GM20431 (cell line): Measurements from ENCODE around the gene PTGS1.
"Not testable (repeated sequence)": the region's sequence is repeated elsewhere in the genome, so short reads cannot be mapped to it uniquely, and the experiment has no call there.

ENCODE experiments used
- in situ Hi-C: fragments of 300-500 bp; cut with MseI, MboI; formaldehyde crosslinking; loops from one replicate; pipeline ENCODE4 v1.15.0; 2020; ENCODE audit warnings: low sequenced_read_pairs; ENCODE audit not compliant: unreplicated experiment

Gene PTGS1

GRCh38 chr9:122346478-122347347 lies 24.1 kb upstream of the PTGS1 start:
- in situ Hi-C loops = no loop called here

- in situ Hi-C loops = no loop called here
Observed at GRCh38 chr9:122347348-122348287, 23.2 kb upstream of the PTGS1 start.

GRCh38 chr9:122348288-122348777 lies 22.5 kb upstream of the PTGS1 start:
- in situ Hi-C loops = no loop called here

- in situ Hi-C loops = no loop called here
Observed at GRCh38 chr9:122348791-122349190, 22.0 kb upstream of the PTGS1 start.

- in situ Hi-C loops = no loop called here
Observed at GRCh38 chr9:122349201-122349600, 21.6 kb upstream of the PTGS1 start.

- in situ Hi-C loops = loop anchor here (10.0 kb wide), 1 partner anchor 226 kb away; no protein-coding TSS in a partner anchor
Observed at GRCh38 chr9:122350577-122351355, 20.1 kb upstream of the PTGS1 start.

GRCh38 chr9:122354536-122355199 lies 16.2 kb upstream of the PTGS1 start:
- in situ Hi-C loops = loop anchor here (10.0 kb wide), 1 partner anchor 230 kb away; no protein-coding TSS in a partner anchor

- in situ Hi-C loops = loop anchor here (10.0 kb wide), 1 partner anchor 231 kb away; no protein-coding TSS in a partner anchor
Observed at GRCh38 chr9:122355336-122355875, 15.4 kb upstream of the PTGS1 start.

GRCh38 chr9:122356627-122357026 lies 14.2 kb upstream of the PTGS1 start:
- in situ Hi-C loops = loop anchor here (10.0 kb wide), 1 partner anchor 232 kb away; no protein-coding TSS in a partner anchor

- in situ Hi-C loops = no loop called here
Observed at GRCh38 chr9:122360891-122361290, 9.9 kb upstream of the PTGS1 start.

- in situ Hi-C loops = not testable (repeated sequence)
Observed at GRCh38 chr9:122363131-122363530, 7.7 kb upstream of the PTGS1 start.

GRCh38 chr9:122364117-122364782 lies 6.6 kb upstream of the PTGS1 start:
- in situ Hi-C loops = no loop called here

- in situ Hi-C loops = no loop called here
Observed at GRCh38 chr9:122364783-122365150, 6.1 kb upstream of the PTGS1 start.

- in situ Hi-C loops = no loop called here
Observed at GRCh38 chr9:122366074-122366660, 4.7 kb upstream of the PTGS1 start.

GRCh38 chr9:122367065-122367464 lies 3.8 kb upstream of the PTGS1 start:
- in situ Hi-C loops = no loop called here

GRCh38 chr9:122367774-122368460 lies 2.9 kb upstream of the PTGS1 start:
- in situ Hi-C loops = no loop called here

GRCh38 chr9:122368642-122369041 lies 2.2 kb upstream of the PTGS1 start:
- in situ Hi-C loops = no loop called here
